Measurements from ENCODE around the gene EHD3. TPM values are rescaled to one million over a fixed set of nuclear protein-coding genes. Genes with fewer than 3 reads are reported as not detected.

Gene EHD3
- total and polyA plus RNA-seq, 2 of the 13 experiments (the other 11 are each of a cell fraction or from before 2014, with no cell fraction given), result 0.20 to 0.69 TPM

DNA sequence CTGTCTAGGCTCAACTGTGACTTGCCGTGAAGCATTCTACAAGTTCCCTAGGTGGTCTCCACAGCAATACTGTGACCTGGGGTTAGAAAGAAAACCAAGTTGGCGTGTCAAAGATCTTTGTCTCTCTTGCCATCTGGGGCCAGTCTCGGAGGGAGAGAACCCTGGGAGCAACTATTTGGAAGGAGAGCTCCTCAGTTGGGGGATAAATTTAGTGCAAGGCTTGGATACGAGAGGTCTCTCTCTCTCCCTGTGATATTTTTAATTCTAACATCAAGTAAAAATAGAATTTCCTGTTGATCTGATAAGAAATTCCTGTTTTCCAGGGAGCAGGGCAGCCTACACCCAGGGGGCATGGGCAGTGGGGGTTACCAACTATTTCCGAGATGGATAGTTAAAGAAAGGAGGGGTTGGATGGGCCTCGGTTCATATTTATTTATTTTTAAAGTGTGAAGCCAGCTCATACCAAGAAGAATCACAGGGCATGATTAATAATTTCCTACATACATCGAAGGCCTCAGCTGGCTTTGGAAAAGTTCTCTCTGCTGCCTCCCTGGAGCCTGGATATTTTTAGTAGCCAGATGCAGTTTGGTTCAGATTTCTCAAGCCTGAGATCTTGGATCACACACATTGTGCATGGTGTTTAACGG lies 62.8 kb downstream of the EHD3 start (continued):
- TF ChIP-seq, protein P1, sequence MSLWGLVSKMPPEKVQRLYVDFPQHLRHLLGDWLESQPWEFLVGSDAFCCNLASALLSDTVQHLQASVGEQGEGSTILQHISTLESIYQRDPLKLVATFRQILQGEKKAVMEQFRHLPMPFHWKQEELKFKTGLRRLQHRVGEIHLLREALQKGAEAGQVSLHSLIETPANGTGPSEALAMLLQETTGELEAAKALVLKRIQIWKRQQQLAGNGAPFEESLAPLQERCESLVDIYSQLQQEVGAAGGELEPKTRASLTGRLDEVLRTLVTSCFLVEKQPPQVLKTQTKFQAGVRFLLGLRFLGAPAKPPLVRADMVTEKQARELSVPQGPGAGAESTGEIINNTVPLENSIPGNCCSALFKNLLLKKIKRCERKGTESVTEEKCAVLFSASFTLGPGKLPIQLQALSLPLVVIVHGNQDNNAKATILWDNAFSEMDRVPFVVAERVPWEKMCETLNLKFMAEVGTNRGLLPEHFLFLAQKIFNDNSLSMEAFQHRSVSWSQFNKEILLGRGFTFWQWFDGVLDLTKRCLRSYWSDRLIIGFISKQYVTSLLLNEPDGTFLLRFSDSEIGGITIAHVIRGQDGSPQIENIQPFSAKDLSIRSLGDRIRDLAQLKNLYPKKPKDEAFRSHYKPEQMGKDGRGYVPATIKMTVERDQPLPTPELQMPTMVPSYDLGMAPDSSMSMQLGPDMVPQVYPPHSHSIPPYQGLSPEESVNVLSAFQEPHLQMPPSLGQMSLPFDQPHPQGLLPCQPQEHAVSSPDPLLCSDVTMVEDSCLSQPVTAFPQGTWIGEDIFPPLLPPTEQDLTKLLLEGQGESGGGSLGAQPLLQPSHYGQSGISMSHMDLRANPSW (CRISPR knock-in tag; IDR thresholded peaks at IDR 0.05; ENCODE audit: borderline replicate concordance), result no peak
- TF ChIP-seq ZNF138 (CRISPR knock-in tag; IDR thresholded peaks at IDR 0.05; ENCODE audit: low read depth), result no peak

DNA sequence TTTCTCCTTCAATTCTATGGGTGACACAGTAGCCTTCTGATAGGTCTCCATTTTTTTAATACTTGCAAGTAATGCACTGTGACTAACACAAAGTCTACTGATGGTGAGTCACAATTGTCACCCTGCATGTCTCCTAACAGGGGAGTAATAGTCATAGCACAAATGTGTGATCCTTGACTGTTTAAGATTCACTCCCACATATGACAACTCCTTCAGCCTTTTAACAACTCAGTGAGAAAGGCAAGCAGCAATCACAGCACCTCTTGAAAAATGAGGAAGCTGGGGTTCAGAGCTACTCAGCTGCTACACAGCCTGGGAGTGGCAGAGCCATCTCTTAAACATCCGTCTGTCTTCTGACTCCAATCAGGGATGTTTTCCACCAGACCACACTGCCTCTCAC lies 63.8 kb downstream of the EHD3 start:
- ATAC-seq (no peak), DNase-seq (ENCODE audit: low spot score) (no peak), FAIRE-seq (no peak)
- H3K27me3 ChIP-seq (ENCODE audit: control insufficient read depth in 1 of 2, insufficient read depth in 2 of 2, low read length in 2 of 2), result no peaks in the 10 kb centered on the region
- WGBS (ENCODE audit: low lambda C conversion rate), result 11% methylated on average over 1 of the region's 1 CpG
- no peaks in the 10 kb centered on the region for H3K4me1 ChIP-seq (ENCODE audit: insufficient read depth, low read length)
- no peaks in the 10 kb centered on the region for H3K79me2 ChIP-seq (ENCODE audit: insufficient read depth, low read length)
- CTCF ChIA-PET (ENCODE audit: low intra/inter-chr PET ratio, low total read pairs), result no interaction called here
- no peak overlapping the region for H3K9ac ChIP-seq (ENCODE audit: insufficient read depth, low read depth, low read length)
- H3K9me3 ChIP-seq (ENCODE audit: low read length), result no peaks in the 10 kb centered on the region
- in situ Hi-C loops (cut with HindIII; ENCODE audit: extremely low pct_ligation_motif_present, low pct_unique_long_range_greater_than_20kb) (no loop called here), intact Hi-C loops (cut with micrococcal nuclease; ENCODE audit: unreplicated experiment) (no loop called here)
- H2AFZ ChIP-seq (ENCODE audit: low read length), result no peak overlapping the region
- no TSS peak for BruUV-seq (replicated peaks)
- H3K4me3 ChIP-seq (replicated peaks in 1 of 3; ENCODE audit: insufficient read depth in 1 of 3, low read depth in 2 of 3, low read length in 3 of 3), result no peak overlapping the region
- no peak overlapping the region for H3K4me2 ChIP-seq (ENCODE audit: low read depth, low read length)
- no peak overlapping the region for H3K27ac ChIP-seq (ENCODE audit: extremely low read length, insufficient read depth, low read length)
- H3K36me3 ChIP-seq (replicated peaks in 1 of 2; ENCODE audit: control insufficient read depth in 1 of 2, insufficient read depth in 2 of 2, low read length in 2 of 2), result no peaks in the 10 kb centered on the region
- POLR2A ChIA-PET, result no interaction called here
- TF ChIP-seq HHEX (CRISPR knock-in tag; IDR thresholded peaks at IDR 0.05) (no peak), ZNF432 (CRISPR knock-in tag; IDR thresholded peaks at IDR 0.05; ENCODE audit: borderline replicate concordance) (no peak), CREB1 (IDR thresholded peaks at IDR 0.05) (0 out of 2 replicates have a peak, but pooled peaks have one; percentile 5), CREB1 (CRISPR knock-in tag; IDR thresholded peaks at IDR 0.05) (no peak)
- TF ChIP-seq, protein P2, sequence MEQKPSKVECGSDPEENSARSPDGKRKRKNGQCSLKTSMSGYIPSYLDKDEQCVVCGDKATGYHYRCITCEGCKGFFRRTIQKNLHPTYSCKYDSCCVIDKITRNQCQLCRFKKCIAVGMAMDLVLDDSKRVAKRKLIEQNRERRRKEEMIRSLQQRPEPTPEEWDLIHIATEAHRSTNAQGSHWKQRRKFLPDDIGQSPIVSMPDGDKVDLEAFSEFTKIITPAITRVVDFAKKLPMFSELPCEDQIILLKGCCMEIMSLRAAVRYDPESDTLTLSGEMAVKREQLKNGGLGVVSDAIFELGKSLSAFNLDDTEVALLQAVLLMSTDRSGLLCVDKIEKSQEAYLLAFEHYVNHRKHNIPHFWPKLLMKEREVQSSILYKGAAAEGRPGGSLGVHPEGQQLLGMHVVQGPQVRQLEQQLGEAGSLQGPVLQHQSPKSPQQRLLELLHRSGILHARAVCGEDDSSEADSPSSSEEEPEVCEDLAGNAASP (CRISPR knock-in tag; IDR thresholded peaks at IDR 0.05; ENCODE audit: borderline replicate concordance), result no peak
- H4K20me1 ChIP-seq (ENCODE audit: insufficient read depth, low read length), result no peaks in the 10 kb centered on the region

Data from HepG2 (cell line).